GM12878 (cell line): Measurements from ENCODE around the gene B4GALT3. TPM values are rescaled to one million over a fixed set of nuclear protein-coding genes. Genes with fewer than 3 reads are reported as not detected.

Source experiments
- ATAC-seq: fragments of 200-7000 bp; cut with Tn5 transposase; 3 replicates; pipeline ENCODE4 v1.9.1; 2020; ENCODE audit warnings: mild to moderate bottlenecking, moderate library complexity
- BruUV-seq: library from RNA; stranded (reverse); fragments of 400-500 nt; replicated peaks from 2 replicates; lab custom pipeline; 2021; lab: Mats Ljungman, UMichigan
- CTCF ChIA-PET: fragments of 300-600 bp; sonication (Branson Sonifier 250); formaldehyde crosslinking; extraction: SDS; loops from one replicate; lab custom pipeline; 2021; ENCODE audit warnings: inconsistent platforms; lab: Yijun Ruan, JAX
- POLR2A ChIA-PET: fragments of 350-600 bp; formaldehyde crosslinking; extraction: SDS; loops from one replicate; lab custom pipeline; 2021; ENCODE audit warnings: inconsistent platforms; lab: Charles Lee
- RAD21 ChIA-PET: fragments of 300-600 bp; sonication (Branson Sonifier 250); formaldehyde crosslinking; loops from one replicate; lab custom pipeline; 2023; ENCODE audit warnings: antibody characterized with exemption; ENCODE audit not compliant: unreplicated experiment; lab: Charles Lee
- SMC1A ChIA-PET: fragments of 300-600 bp; sonication (Branson Sonifier 250); formaldehyde crosslinking; loops from one replicate; lab custom pipeline; 2023; ENCODE audit not compliant: unreplicated experiment, uncharacterized antibody; lab: Charles Lee
- DNase-seq: peaks from one replicate; pipeline ENCODE4 v3.0.0-alpha.2; 2011; ENCODE audit warnings: low read depth, low spot score
- FAIRE-seq: peaks from 3 replicates; lab custom pipeline; 2011; peaks lifted over from hg19 to GRCh38; lab: Jason Lieb, UNC
- H2AFZ ChIP-seq: 2 replicates; pipeline ENCODE4 v1.6.0; 2011; ENCODE audit warnings: low read depth, low read length, control low read depth; ENCODE audit not compliant: control insufficient read depth
- H3K27ac ChIP-seq: 2 replicates; pipeline ENCODE4 v1.5.1; 2011; ENCODE audit warnings: control low read depth; ENCODE audit not compliant: control insufficient read depth, insufficient read depth
- H3K27me3 ChIP-seq, 2 experiments: replicated peaks in 1 of 2; 2 replicates each; pipeline versions ENCODE4 v1.6.0 to v1.6.1; 2011; ENCODE audit warnings: low read length in 1 of 2; ENCODE audit not compliant: control insufficient read depth in 2 of 2, insufficient read depth in 2 of 2
- H3K36me3 ChIP-seq, 2 experiments: 2 replicates each; pipeline ENCODE4 v1.5.1; 2011; ENCODE audit warnings: low read length in 1 of 2; ENCODE audit not compliant: control insufficient read depth in 2 of 2, insufficient read depth in 2 of 2
- H3K4me1 ChIP-seq: 2 replicates; pipeline ENCODE4 v1.6.1; 2011; ENCODE audit warnings: mild to moderate bottlenecking, low read length, moderate library complexity, mixed read lengths; ENCODE audit not compliant: control insufficient read depth, insufficient read depth
- H3K4me2 ChIP-seq: 2 replicates; pipeline ENCODE4 v1.6.0; 2011; ENCODE audit warnings: control low read depth; ENCODE audit not compliant: control insufficient read depth, insufficient read depth
- H3K4me3 ChIP-seq: fragments of 200-600 bp; sonication (generic); 2 replicates; pipeline ENCODE4 v1.5.1; 2016
- H3K79me2 ChIP-seq: 2 replicates; pipeline ENCODE4 v1.6.0; 2011; ENCODE audit warnings: low read length; ENCODE audit not compliant: control insufficient read depth, insufficient read depth
- H3K9ac ChIP-seq: 2 replicates; pipeline ENCODE4 v1.8.0; 2011; ENCODE audit warnings: low read length, control low read depth, mixed read lengths; ENCODE audit not compliant: control insufficient read depth, insufficient read depth
- H3K9me3 ChIP-seq: replicated peaks from 3 replicates; pipeline ENCODE4 v1.5.1; 2011; ENCODE audit warnings: mild to moderate bottlenecking, low read length; ENCODE audit not compliant: control insufficient read depth, insufficient read depth
- H4K20me1 ChIP-seq: 2 replicates; pipeline ENCODE4 v1.6.0; 2011; ENCODE audit not compliant: control insufficient read depth, insufficient read depth
- ATF3 ChIP-seq: IDR thresholded peaks from 2 replicates; pipeline ENCODE4 v1.6.1; 2011; ENCODE audit warnings: low read depth, mild to moderate bottlenecking, low read length, moderate library complexity, borderline replicate concordance; ENCODE audit errors: extremely low read depth
- EGR1 ChIP-seq, 2 experiments: IDR thresholded peaks; 1 replicate in 1 of 2; 2 replicates in 1 of 2; pipeline ENCODE4 v1.6.1; 2011 to 2012; ENCODE audit warnings: low read depth in 2 of 2, low read length in 2 of 2, borderline replicate concordance in 1 of 2, mild to moderate bottlenecking in 1 of 2, moderate library complexity in 1 of 2
- ESRRA ChIP-seq: IDR thresholded peaks from 2 replicates; pipeline ENCODE4 v1.6.1; 2012; ENCODE audit warnings: mild to moderate bottlenecking, low read length, improper control_type of control experiment
- EZH2 ChIP-seq: IDR thresholded peaks from 2 replicates; pipeline ENCODE4 v1.6.1; 2012; ENCODE audit warnings: low read depth, mild to moderate bottlenecking, control low read depth, inconsistent platforms, low read length, borderline replicate concordance; ENCODE audit not compliant: control insufficient read depth
- IKZF1 ChIP-seq: fragments of 450-650 bp; conservative IDR thresholded peaks from 2 replicates; pipeline ENCODE4 v1.6.1; 2017; ENCODE audit warnings: antibody characterized with exemption, mild to moderate bottlenecking
- NR2F1 ChIP-seq: fragments of 450-650 bp; conservative IDR thresholded peaks from 2 replicates; pipeline ENCODE4 v1.6.1; 2017; ENCODE audit warnings: mild to moderate bottlenecking
- NRF1 ChIP-seq: conservative IDR thresholded peaks from 2 replicates; pipeline ENCODE4 v1.6.1; 2011; ENCODE audit warnings: mild to moderate bottlenecking, low read depth, low read length, improper control_type of control experiment
- POLR2A ChIP-seq: IDR thresholded peaks from 2 replicates; pipeline ENCODE4 v1.6.1; 2011; ENCODE audit warnings: low read depth, mild to moderate bottlenecking, low read length
- RAD51 ChIP-seq: fragments of 450-650 bp; IDR thresholded peaks from 2 replicates; pipeline ENCODE4 v1.6.1; 2016; ENCODE audit warnings: moderate library complexity, mild to moderate bottlenecking, inconsistent platforms
- SMARCA5 ChIP-seq: fragments of 450-650 bp; IDR thresholded peaks from 2 replicates; pipeline ENCODE4 v1.6.1; 2017; ENCODE audit warnings: mild to moderate bottlenecking
- SP1 ChIP-seq: IDR thresholded peaks from one replicate; pipeline ENCODE4 v1.6.1; 2011; ENCODE audit warnings: low read depth, low read length
- TCF12 ChIP-seq: IDR thresholded peaks from 2 replicates; pipeline ENCODE4 v1.6.1; 2011; ENCODE audit warnings: low read depth, mild to moderate bottlenecking, low read length
- USF1 ChIP-seq: IDR thresholded peaks from 2 replicates; pipeline ENCODE4 v1.6.1; 2011; ENCODE audit warnings: borderline replicate concordance, low read depth, mild to moderate bottlenecking, moderate library complexity, mixed read lengths, low read length; ENCODE audit not compliant: insufficient read depth; ENCODE audit errors: extremely low read length
- ZNF24 ChIP-seq: fragments of 450-650 bp; IDR thresholded peaks from 2 replicates; pipeline ENCODE4 v1.6.1; 2017; ENCODE audit warnings: antibody characterized with exemption, mild to moderate bottlenecking
- ZNF687 ChIP-seq: fragments of 450-650 bp; IDR thresholded peaks from 2 replicates; pipeline ENCODE4 v1.6.1; 2017; ENCODE audit warnings: mild to moderate bottlenecking, moderate library complexity
- WGBS: methylation state at CpG from one replicate; pipeline ENCODE4 v1.1.6; 2016; ENCODE audit warnings: low lambda C conversion rate; ENCODE audit not compliant: insufficient replicate concordance, insufficient coverage; ENCODE audit errors: missing lambda C conversion rate; 5-methylcytosine and 5-hydroxymethylcytosine counted together
- in situ Hi-C: fragments of 300-500 bp; cut with MboI; formaldehyde crosslinking; loops from 9 replicates; pipeline ENCODE4 v1.14.3; 2018; ENCODE audit warnings: mixed read lengths
- intact Hi-C: fragments of 100-400 bp; cut with micrococcal nuclease; formaldehyde crosslinking; loops from one replicate; pipeline ENCODE4 v1.14.2; 2022; ENCODE audit not compliant: unreplicated experiment
- polyA plus RNA-seq, 11 experiments: library from polyadenylated mRNA; depleted of rRNA in 4 of 11; unstranded in 6 of 11; stranded (reverse) in 5 of 11; fragments of >200 nt; fragmentation: Nextera tagmentation in 4 of 11; fragmentation: Illumina TruSeq in 1 of 11; extraction: Ambion mirVana in 4 of 11; extraction: Trizol in 1 of 11; gene quantifications; 1 replicate in 1 of 11; 2 replicates in 10 of 11; pipeline versions ENCODE4 v1.2.1 to v1.2.3, GENCODE V29; 2011 to 2016; ENCODE audit warnings: inconsistent platforms in 2 of 11, missing spikeins in 2 of 11, low read depth in 1 of 11
- total RNA-seq, 4 experiments: library from RNA; depleted of rRNA in 3 of 4; stranded (reverse); fragments of >200 nt in 3 of 4; fragmentation: Illumina TruSeq in 1 of 4; extraction: Trizol in 1 of 4; gene quantifications; 2 replicates each; pipeline versions ENCODE4 v1.2.1 to v1.2.3, GENCODE V29; 2013 to 2021

The B4GALT3 gene
- total and polyA plus RNA-seq, 10 of the 15 experiments (the other 5 are each of a cell fraction or from before 2014, with no cell fraction given): 27.1 to 58.9 (median 42.6) TPM

GRCh38 chr1:161225534-161226319 lies 48.4 kb upstream of the B4GALT3 start, which contains the start of gene TOMM40L (continued):
- TF ChIP-seq EGR1 (IDR thresholded peaks at IDR 0.05; ENCODE audit: borderline replicate concordance in 1 of 2, low read depth in 2 of 2, low read length in 2 of 2) (no peak), ATF3 (no peak), POLR2A (peak; percentile 62; the same call in 1 of the 2 replicates), RAD51 (no peak), NR2F1 (no peak; the same call in 1 of the 2 replicates)

- Histone ChIP-seq H3K27ac (no peak overlapping the region), H4K20me1 (no peaks in the 10 kb centered on the region)
- no peak for DNase-seq
- ChIA-PET RAD21 (interaction anchor here (0.6 to 5.0 kb wide), 36 partner anchors 9 to 515 kb away, joined by 3 to 77 read pairs (median 7); partner anchors contain the start of genes ADAMTS4, B4GALT3, CFAP126 and DEDD), POLR2A (interaction anchor here (0.6 to 1.6 kb wide), 18 partner anchors 14 to 269 kb away, joined by 3 to 22 read pairs (median 4); partner anchors contain the start of genes CFAP126, NDUFS2 and PPOX)
- no peak for TF ChIP-seq IKZF1
- TF ChIP-seq SMARCA5: no peak
- no peak for TF ChIP-seq USF1
- TF ChIP-seq ESRRA: no peak
- no peak for TF ChIP-seq NRF1
- no peak for TF ChIP-seq ZNF24
- no peak for TF ChIP-seq SP1
- TF ChIP-seq ZNF687: no peak
- no peak for TF ChIP-seq TCF12
- TF ChIP-seq EZH2: no peak
- TF ChIP-seq, all 136 proteins: peak for 0
- H3K27me3 ChIP-seq: no peaks in the 10 kb centered on the region
- ChIA-PET SMC1A (interaction anchor here (0.6 to 6.3 kb wide), 32 partner anchors 9 to 826 kb away, joined by 3 to 72 read pairs (median 6); partner anchors contain the start of genes CFAP126, FCER1G, NDUFS2 and PPOX), CTCF (interaction anchor here (0.5 to 17.1 kb wide), 39 partner anchors 9 to 524 kb away, joined by 3 to 385 read pairs (median 7); partner anchors contain the start of genes ADAMTS4, B4GALT3, CFAP126 and DUSP12)
- no peaks in the 10 kb centered on the region for H3K9me3 ChIP-seq
- no TSS peak for BruUV-seq
- H3K4me2 ChIP-seq: peak overlapping the region; percentile 12; the same call in 1 of the 2 replicates
- H3K36me3 ChIP-seq: peaks cover 3 to 4% of the 10 kb centered on the region in 2 experiments; a peak in 2 of 4 replicates
- H3K4me1 ChIP-seq: peaks cover 19% of the 10 kb centered on the region
- H3K9ac ChIP-seq: no peak overlapping the region
- 81% methylated on average over 7 of the region's 7 CpGs for WGBS
- in situ Hi-C loops (loop anchor here (5.0 kb wide), 2 partner anchors 67 to 157 kb away; no protein-coding TSS in a partner anchor), intact Hi-C loops (loop anchor here (1.0 to 5.0 kb wide), 3 partner anchors 22 to 82 kb away; partner anchors contain the start of genes MPZ and NDUFS2)
- H3K4me3 ChIP-seq: no peak overlapping the region
- no peak; the same call in 2 of the 3 replicates for ATAC-seq
- peak overlapping the region; percentile 87 for H2AFZ ChIP-seq
- peaks cover 10% of the 10 kb centered on the region for H3K79me2 ChIP-seq
- no peak for FAIRE-seq
Measured at GRCh38 chr1:161225178-161225533, 47.8 kb upstream of the B4GALT3 start.
